Measurements from ENCODE around the gene DEPDC1B.
"Not testable (repeated sequence)": the region's sequence is repeated elsewhere in the genome, so short reads cannot be mapped to it uniquely, and the experiment has no call there.

The DEPDC1B gene

DNA sequence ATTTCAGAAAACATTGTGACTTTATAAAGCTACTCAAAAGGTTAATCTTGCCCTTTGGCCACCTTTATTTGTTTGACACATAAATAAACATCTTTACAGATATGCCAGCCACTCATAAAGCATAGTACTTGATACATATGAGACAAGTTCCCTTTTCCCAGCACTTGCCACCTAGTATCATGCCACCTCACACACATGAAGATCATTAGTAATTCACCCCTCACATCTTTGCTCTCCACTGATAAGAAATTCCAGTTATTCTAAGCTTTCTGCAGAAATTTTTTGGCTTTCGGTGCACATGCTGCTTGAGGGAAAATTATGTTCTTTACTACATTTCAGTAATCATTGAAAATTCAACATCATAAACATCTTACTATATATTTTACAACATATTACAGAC lies 59.1 kb downstream of the DEPDC1B start:
- DNase-seq = no peak

DNA sequence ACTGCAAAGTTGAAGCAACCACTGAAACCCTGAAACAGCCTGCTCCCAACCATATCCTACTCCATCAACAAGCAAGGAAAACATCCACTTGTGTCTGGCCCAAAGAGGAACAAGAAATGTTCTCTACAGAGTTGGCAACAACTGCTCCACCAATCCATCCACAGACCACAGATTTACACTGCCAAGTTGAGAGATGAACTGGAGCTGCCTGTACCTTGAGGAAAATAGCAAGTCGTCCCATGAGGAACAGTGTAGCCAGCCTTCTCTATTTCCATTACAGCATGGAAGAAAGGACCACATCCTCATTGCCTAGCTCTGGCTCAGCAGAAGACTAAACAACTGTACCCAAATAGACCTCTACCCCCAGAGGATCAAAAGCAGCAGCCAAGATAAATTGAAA lies 60.4 kb downstream of the DEPDC1B start:
- DNase-seq = no peak

GRCh38 chr5:60638300-60638699 lies 61.7 kb downstream of the DEPDC1B start:
- no peak for DNase-seq

- DNase-seq = no peak
These were observed 63.3 kb downstream of the DEPDC1B start for GRCh38 chr5:60636644-60637043.

GRCh38 chr5:60636001-60636400 lies 64.0 kb downstream of the DEPDC1B start:
- DNase-seq = no peak

- DNase-seq = no peak
These were observed 65.9 kb downstream of the DEPDC1B start for GRCh38 chr5:60634051-60634450.

- no peak for DNase-seq
These were observed 66.6 kb downstream of the DEPDC1B start for GRCh38 chr5:60633341-60633740.

- no peak for DNase-seq
These were observed 67.8 kb downstream of the DEPDC1B start for GRCh38 chr5:60632153-60632552.

DNA sequence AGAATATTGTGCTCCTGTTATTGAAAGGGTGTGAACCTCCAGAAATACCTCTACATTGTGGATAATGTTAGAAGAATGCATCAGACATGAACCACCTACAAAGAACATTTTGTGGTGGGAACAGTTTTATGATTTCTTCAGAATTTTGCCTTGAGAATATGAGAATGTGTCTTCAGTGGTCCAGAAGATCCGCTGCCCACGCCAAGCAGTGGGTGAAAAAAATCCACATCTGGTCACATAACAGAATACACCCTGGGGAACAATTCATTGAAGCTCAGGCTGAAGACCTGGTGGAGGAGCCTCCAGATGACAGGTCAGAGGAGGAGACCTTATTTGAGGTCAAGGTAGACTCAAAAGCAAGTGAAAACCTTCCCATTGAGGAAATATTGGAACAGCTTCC lies 69.1 kb downstream of the DEPDC1B start:
- no peak for DNase-seq

GRCh38 chr5:60630179-60630578 lies 69.8 kb downstream of the DEPDC1B start:
- no peak for DNase-seq

- not testable (repeated sequence) for DNase-seq
These were observed 75.1 kb downstream of the DEPDC1B start for GRCh38 chr5:60624875-60625274.

DNA sequence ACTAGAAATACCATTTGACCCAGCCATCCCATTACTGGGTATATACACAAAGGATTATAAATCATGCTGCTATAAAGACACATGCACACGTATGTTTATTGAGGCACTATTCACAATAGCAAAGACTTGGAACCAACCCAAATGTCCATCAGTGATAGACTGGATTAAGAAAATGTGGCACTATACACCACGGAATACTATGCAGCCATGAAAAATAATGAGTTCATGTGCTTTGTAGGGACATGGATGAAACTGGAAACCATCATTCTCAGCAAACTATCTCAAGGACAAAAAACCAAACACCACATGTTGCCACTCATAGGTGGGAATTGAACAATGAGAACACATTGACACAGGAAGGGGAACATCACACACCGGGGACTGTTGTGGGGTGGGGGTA lies 79.2 kb downstream of the DEPDC1B start:
- not testable (repeated sequence) for DNase-seq

DNA sequence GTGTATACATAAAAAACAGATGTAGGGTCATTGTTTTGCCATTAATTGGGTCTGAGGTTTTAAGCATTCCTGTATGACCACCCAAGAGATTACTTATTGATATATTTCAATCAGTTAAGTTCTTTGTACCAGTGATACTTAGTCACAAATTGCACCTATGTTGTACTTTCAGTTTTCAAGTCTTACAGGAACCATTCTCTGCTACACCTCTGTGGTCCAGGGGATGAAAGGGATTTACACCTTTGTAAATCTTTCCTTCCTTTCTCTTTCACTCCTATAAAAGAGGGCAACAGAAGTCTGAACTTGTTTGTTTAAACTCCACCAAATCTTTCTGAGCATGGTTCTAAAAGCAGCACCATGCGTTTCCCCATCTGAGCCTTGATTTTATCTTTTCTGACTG lies 86.1 kb downstream of the DEPDC1B start:
- DNase-seq = no peak

DNA sequence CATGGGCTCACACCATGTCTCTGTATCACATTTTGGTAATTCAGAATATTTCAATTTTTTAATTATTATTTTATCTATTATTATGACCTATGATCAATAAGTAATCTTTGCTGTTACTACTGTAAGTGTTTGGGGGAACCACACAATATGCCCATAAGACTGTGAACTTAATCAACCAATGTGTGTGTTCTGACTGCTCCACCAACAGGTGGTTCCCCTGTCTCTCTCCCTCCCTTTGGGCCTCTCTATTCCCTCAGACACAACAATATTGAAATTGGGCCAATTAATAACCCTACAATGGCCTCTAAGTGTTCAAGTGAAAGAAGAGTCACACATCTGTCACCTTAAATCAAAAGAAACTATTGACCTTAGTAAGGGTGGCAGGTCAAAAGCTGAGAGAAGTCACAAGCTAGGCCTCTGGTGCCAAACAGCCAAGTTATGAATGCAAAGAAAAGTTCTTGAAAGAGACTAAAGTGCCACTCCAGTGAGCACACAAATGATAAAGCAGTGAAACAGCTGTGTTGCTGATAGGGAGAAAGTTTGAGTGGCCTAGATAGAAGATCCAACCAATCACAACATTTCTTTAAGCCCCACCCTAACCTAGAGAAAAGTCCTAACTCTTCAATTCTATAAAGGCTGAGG lies 88.7 kb downstream of the DEPDC1B start:
- no peak for DNase-seq

DNA sequence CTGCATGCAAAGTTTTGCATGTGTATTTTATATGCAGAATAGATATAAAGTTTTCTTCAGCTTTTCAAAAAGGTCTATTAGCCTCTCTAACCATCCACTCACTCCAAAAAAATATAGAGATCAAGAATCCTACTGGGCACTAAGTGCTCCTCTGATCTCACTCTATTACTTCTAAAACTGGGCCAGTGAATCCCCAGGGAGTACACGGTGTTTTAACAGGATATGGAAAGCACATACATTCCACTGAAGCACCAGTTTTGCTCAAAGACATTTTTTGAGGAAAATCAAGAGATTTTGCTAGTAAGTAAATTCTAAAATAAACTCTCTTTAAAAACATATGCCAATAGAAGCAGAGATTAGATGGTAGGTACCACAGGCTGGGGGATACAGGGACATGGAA lies 95.2 kb downstream of the DEPDC1B start:
- DNase-seq = no peak

DNA sequence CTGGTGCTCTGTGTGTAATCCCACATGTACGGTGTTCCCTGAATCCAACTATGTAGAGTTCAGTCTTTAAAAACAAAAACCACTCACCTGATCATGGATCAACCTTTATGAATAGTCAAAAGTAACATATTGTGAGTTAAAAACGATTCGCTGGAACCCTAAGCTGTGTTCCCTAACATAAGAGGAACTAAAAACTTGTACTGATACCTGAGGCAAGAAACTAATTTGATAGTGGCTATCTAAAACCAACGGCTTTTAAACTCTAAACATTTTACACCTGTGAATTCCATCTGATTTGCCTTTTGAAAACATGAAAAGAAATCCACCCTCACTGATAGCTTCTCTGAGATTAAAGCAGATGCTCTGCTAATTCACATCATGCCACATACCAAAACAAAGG lies 101.5 kb downstream of the DEPDC1B start:
- no peak for DNase-seq

DNA sequence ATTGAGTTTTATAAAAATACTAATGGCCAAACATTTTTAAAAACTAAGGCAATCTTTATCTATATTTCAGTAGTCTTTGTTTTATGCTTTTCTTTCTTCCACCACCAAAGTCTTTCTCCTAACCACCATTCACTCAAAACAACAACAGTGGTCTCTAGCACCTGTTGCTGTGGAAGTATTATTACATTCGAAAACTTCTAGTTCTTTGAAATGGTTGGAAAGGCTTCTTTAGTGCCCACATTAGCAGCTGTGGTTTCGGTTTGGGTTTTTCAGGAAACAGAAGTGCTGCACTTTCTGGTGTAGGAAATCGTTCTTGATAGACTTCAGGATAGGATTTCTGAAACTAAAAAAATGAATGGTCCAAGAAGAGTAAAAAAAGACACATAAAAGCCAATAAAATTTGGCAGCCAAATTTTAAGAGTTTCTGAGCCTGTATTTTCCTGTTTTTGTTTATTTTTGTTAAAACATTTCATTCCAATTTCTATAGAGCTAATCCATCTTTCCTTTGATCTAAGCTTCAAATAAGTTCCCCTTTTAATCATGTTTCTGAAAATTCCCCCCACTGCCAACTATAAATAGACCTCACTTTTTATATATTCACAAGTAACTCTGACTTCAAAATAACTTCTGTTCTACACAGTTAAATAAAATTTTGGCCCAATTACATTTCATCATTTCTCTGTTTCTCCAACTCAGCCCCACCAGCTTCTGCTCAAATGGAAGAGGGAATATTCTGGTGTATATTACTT lies 102.2 kb downstream of the DEPDC1B start:
- DNase-seq = no peak

GRCh38 chr5:60594715-60595477 lies 105.1 kb downstream of the DEPDC1B start:
- DNase-seq = no peak

DNA sequence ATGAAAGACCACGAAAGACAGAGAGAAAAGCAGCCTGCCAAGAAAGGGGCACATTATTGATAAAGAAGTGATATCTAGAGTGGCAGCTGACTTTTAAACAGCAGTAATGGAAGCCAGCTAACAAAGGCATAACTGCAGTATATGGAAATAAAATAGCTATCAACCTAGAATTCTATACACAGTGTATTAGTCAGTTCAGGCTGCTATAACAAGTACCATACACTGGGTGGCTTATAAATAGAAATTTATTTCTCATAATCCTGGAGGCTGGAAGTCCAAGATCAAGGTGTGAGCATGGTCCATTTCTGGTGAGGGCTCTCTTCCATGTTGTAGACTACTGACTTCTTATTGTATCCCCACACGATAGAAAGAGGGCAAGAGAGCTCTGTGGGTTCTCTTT lies 109.8 kb downstream of the DEPDC1B start:
- DNase-seq = no peak

- DNase-seq = not testable (repeated sequence)
These were observed 112.7 kb downstream of the DEPDC1B start for GRCh38 chr5:60587312-60587711.

DNA sequence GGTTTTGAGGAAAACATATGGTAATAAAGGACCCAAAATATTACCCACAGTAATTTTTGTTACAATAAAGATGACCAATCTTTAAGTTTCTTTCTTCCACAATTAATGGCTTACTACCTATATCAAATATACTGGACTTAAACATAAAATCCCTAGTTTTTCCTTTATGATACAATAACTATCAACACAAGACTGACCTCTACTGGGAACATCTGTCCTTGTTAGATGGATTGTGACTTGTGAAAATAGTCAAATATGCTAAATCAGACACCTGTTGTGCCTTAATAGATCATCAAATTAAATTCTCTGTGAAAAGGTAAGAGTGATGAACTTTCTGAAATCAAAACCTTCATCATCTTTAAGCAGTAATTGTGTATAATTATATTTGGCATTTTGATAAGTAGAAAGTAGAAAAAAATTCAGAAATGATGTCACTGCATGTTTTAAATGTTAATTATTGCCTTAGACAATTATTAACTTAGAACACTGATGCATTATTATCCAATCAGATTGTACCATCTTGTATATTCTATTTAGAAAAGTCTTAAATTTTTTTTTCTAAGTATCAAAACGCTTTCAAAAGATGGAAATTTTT lies 113.6 kb downstream of the DEPDC1B start:
- DNase-seq = no peak

- DNase-seq = no peak
These were observed 114.3 kb downstream of the DEPDC1B start for GRCh38 chr5:60585618-60586017.

GRCh38 chr5:60584304-60584703 lies 115.7 kb downstream of the DEPDC1B start:
- no peak for DNase-seq

- no peak for DNase-seq
These were observed 116.3 kb downstream of the DEPDC1B start for GRCh38 chr5:60583616-60584015.

Measured in NK-92 treated with Interleukin-12 subunit alpha and Interleukin-12 subunit beta, amount 100 ng/mL, for 24 hours (cell line).